Dendritic cell treated with granulocyte-macrophage colony-stimulating factor and Interleukin-4, amounts not matched to agents 40 ng/mL and 50 ng/mL, for 4 days (primary cell): ENCODE data around the gene MXRA7.

Experiments
- H3K27ac Mint-ChIP-seq: one replicate; pipeline ENCODE4 v1.8.0; 2022; ENCODE audit warnings: mild to moderate bottlenecking, mixed read lengths
- H3K27me3 Mint-ChIP-seq: one replicate; pipeline ENCODE4 v1.8.0; 2022; ENCODE audit warnings: mild to moderate bottlenecking, mixed read lengths
- H3K36me3 Mint-ChIP-seq: one replicate; pipeline ENCODE4 v1.8.0; 2022; ENCODE audit warnings: low read depth, mixed read lengths
- H3K4me1 Mint-ChIP-seq: one replicate; pipeline ENCODE4 v1.8.0; 2022; ENCODE audit warnings: low read depth, mixed read lengths
- H3K4me3 Mint-ChIP-seq: one replicate; pipeline ENCODE4 v1.8.0; 2022; ENCODE audit warnings: mild to moderate bottlenecking, moderate library complexity, mixed read lengths
- H3K9me3 Mint-ChIP-seq: one replicate; pipeline ENCODE4 v1.8.0; 2022; ENCODE audit warnings: mixed read lengths
- intact Hi-C: fragments of 100-400 bp; cut with micrococcal nuclease; formaldehyde crosslinking; loops from one replicate; pipeline ENCODE4 v1.15.0; 2022

Gene MXRA7

DNA sequence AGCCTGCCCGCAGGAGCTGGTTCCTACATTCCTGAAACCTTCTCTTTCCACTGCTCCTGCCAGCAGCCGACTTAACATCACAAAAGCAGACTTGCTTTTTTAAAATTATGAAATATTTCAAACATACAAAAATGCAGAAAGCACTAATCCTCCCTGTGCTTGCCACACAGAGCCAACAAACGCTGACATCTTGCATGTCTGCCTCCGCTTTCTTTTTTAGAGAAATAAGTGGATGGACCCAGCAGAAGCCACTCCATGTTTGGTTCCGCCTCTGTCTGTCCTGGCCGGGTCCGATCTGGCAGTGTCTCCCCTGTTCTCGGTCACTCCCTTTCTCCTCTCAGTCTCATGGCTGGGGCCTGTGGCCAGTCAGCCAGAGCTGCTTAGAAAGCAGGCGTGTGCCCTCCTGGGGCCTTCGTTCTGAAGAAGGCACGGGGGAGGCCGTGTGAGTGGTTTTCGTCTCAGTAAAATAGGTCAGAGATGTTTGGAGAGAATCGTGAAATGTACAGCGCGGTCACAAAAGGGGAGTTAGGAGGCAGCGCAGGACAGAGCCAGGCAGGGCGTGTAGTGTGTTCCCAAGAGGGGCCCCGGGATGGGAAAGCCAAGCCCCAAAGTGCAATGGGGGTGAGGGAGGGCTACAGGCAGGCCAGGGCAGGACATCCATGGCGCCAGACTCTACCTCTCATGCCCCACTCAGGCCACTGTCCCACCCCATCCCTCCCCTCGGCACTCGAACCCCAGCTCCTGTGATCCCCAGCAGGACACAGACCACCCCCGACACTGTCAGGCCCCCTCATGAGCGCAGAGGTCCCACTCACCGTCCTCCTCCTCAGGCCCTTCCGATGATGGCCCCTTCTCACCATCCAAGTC lies 23.2 kb downstream of the MXRA7 start:
- H3K36me3 Mint-ChIP-seq: peaks cover 10% of the 10 kb centered on the region
- no peak overlapping the region for H3K4me3 Mint-ChIP-seq
- H3K4me1 Mint-ChIP-seq: no peaks in the 10 kb centered on the region
- H3K27me3 Mint-ChIP-seq: peaks cover 3% of the 10 kb centered on the region
- intact Hi-C loops: no loop called here
- H3K9me3 Mint-ChIP-seq: no peaks in the 10 kb centered on the region
- no peak overlapping the region for H3K27ac Mint-ChIP-seq

DNA sequence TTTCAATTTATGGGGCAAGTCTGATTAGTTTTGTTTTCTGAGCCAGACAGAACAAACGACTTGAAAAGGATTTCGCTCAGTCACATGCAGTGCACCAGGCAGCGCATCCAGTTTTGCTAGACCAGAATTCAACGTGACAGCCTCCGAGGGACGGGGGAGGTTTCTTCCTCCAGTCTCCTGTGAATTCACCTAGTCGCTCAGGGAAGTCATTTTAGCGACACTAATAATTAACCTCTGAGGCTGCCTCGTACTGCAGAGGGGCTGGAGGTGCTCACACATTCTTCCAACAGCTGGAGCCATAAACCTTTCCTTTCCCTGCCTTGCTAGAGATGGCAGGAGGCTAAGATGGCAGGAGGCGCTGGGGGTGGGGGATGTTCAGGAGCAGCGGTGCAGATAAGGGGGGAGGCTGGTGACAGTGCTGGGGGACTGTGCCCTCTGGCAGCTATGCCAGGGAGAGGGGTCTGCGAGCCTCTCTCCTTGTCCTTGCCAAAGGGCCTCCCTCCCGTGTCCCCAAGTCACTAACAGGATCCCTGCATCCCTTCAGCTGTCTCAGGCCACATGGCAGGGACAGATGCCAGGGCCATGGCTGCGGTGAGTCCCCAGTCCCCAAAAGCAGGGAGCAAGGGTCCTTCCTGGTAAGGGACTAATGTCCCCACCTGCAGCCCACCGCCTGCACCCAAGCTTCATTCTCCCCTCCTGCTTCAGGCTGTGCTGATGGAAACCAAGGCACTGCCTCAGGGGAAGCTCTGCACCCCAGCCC lies 24.0 kb downstream of the MXRA7 start:
- peaks cover 3% of the 10 kb centered on the region for H3K27me3 Mint-ChIP-seq

DNA sequence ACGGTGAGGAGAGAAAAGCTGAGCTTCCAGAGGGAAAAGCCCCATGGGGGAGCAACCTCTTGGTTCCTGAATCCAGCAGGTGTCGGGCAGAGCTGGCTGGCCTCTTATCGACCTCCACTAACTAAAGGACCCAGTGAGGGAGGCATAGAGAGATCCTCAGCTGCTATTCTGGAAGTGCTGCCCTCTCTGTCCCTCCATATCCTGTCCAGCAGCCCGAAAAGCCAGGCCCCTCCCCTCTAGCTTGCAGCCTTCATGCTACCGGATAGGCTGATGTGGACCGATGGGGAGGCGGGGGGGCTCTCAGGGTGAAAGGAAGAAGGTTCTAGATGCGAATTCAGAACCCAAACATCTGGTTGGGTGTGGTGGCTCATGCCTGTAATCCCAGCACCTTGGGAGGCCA lies 24.9 kb downstream of the MXRA7 start:
- no peak overlapping the region for H3K27ac Mint-ChIP-seq
- intact Hi-C loops: no loop called here
- no peaks in the 10 kb centered on the region for H3K9me3 Mint-ChIP-seq
- no peak overlapping the region for H3K4me3 Mint-ChIP-seq
- H3K27me3 Mint-ChIP-seq: peaks cover 3% of the 10 kb centered on the region
- peaks cover 10% of the 10 kb centered on the region for H3K36me3 Mint-ChIP-seq
- H3K4me1 Mint-ChIP-seq: no peaks in the 10 kb centered on the region

More for the DNA sequence above, 24.0 kb downstream of the MXRA7 start:
- intact Hi-C loops: no loop called here
- peaks cover 10% of the 10 kb centered on the region for H3K36me3 Mint-ChIP-seq
- H3K4me3 Mint-ChIP-seq: no peak overlapping the region
- H3K27ac Mint-ChIP-seq: no peak overlapping the region
- H3K9me3 Mint-ChIP-seq: no peaks in the 10 kb centered on the region
- no peaks in the 10 kb centered on the region for H3K4me1 Mint-ChIP-seq

DNA sequence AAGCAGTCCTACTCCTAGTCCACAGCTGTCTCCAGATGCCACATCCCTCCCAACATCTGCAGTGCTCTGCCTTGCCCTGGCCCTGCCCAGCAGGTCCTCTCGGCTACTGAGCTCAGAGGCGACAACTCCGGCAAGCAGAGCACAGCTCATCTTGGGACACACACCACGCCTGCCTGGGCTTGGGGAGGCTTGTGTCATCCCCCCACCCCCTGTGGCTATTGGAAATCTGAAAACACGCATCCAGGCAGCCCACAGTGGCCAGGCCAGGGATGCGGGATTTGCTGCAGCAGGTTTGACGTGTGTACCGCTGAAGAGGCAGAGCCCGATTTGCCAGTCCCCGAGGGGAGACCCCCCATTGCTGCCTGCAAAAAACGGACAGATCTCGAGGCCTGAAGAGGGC lies 25.4 kb downstream of the MXRA7 start:
- H3K9me3 Mint-ChIP-seq: no peaks in the 10 kb centered on the region
- no peak overlapping the region for H3K27ac Mint-ChIP-seq
- peaks cover 10% of the 10 kb centered on the region for H3K36me3 Mint-ChIP-seq
- H3K4me3 Mint-ChIP-seq: no peak overlapping the region
- intact Hi-C loops: no loop called here
- peaks cover 3% of the 10 kb centered on the region for H3K27me3 Mint-ChIP-seq
- no peaks in the 10 kb centered on the region for H3K4me1 Mint-ChIP-seq

DNA sequence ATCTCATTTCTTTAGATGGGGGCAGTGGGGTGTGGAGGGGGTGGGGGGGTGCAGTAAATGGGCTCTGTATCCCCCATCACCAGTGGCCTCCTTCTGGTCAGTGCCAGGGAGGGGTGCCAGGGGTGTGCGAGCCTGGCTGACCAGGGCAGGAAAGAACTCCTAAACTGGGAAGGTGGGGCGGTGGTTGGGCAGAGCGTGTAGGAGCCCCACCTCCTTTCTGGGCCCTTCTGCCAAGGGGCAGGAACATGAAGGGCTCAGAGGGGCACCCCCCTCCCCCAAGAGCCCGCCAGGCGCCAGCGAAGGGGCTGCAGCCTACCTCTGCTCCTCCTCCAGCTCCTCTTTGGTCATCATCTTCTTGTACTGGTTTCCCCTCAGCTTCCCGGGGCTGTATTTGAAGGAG lies 26.0 kb downstream of the MXRA7 start:
- peaks cover 10% of the 10 kb centered on the region for H3K36me3 Mint-ChIP-seq
- H3K9me3 Mint-ChIP-seq: no peaks in the 10 kb centered on the region
- intact Hi-C loops: no loop called here
- no peak overlapping the region for H3K4me3 Mint-ChIP-seq
- no peaks in the 10 kb centered on the region for H3K4me1 Mint-ChIP-seq
- H3K27me3 Mint-ChIP-seq: peaks cover 3% of the 10 kb centered on the region
- H3K27ac Mint-ChIP-seq: no peak overlapping the region

DNA sequence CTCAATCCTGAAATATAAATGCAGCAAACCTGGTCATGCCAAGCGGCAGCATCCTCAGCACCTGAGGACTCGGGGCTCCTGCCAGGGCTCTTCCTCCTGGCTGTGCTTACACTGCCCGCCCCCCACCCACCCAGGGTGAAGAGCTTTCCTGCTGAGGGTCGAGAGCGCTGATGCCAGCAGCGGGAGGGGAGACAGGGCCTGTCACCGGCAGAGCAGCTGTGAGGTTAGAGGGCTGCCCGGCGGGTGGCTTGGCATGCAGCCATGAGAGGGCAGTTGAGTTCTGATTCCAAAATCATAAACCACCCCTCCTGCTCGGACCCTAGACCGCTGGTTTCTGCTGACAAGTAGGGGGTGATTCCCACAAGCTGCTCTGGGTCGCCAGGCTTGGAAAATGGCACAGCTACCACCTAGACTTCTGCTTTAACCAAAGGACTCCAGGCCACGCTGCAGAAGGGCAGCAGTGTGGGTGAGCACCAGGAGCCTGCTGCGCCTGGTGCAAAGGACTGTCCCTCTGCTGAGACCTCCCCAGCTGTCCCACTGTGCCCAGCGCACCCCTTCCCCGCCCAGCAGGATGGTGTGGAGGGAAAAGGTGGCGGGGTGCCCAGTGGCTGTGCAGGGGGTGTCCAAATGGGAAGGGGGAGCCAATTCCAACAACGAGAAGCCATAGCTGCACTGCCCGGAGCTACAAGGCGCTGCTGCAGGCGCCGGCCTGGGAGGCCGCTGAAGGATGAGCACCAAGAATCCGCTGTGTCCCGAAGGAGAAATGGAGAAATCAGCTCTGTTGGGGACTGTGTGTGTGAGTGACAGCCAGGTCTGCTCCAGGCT lies 26.6 kb downstream of the MXRA7 start:
- no peaks in the 10 kb centered on the region for H3K9me3 Mint-ChIP-seq

DNA sequence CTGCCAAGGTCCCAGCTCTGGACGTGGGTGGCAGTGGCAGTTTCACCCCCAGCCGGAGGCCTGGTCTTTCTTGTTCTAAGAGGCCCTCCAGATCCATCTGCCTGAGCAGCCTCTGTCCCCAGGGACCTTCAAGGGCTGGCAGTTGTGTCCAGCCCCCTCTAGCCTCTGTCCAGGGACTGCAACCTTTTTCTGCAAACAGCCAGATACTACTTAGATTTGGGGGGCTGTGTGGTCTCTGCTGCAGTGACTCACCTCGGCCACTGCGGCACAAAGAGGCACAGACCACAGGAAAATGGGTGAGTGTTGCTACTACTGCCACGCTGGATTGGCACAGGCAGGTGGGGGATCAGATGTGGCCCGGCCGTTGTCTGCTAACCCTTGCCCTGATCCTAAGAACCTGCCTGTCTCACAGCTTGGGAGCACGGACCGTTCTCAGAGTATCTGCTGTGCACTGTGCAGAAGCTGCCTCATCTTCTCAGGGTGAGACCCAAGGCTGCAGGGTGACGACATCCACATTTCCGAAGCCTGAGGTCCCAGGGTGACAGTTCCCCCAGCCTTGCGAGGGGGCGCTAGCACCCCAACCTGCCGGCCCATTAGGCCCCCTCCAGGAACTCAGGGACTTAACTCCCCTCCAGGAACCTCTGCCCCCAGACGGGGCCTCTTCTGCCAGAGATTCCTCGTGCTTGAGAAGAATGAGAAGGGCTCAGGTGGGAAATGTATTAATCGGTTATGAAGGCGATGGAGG lies 27.6 kb downstream of the MXRA7 start:
- Mint-ChIP-seq H3K9me3 (no peaks in the 10 kb centered on the region), H3K4me3 (no peak overlapping the region), H3K27ac (no peak overlapping the region), H3K4me1 (no peaks in the 10 kb centered on the region), H3K36me3 (peaks cover 9% of the 10 kb centered on the region), H3K27me3 (peaks cover 1% of the 10 kb centered on the region)
- intact Hi-C loops: no loop called here

More for the DNA sequence above, 26.6 kb downstream of the MXRA7 start:
- no peaks in the 10 kb centered on the region for H3K4me1 Mint-ChIP-seq
- peaks cover 10% of the 10 kb centered on the region for H3K36me3 Mint-ChIP-seq
- H3K4me3 Mint-ChIP-seq: no peak overlapping the region
- intact Hi-C loops: no loop called here
- H3K27ac Mint-ChIP-seq: no peak overlapping the region
- H3K27me3 Mint-ChIP-seq: peaks cover 3% of the 10 kb centered on the region

DNA sequence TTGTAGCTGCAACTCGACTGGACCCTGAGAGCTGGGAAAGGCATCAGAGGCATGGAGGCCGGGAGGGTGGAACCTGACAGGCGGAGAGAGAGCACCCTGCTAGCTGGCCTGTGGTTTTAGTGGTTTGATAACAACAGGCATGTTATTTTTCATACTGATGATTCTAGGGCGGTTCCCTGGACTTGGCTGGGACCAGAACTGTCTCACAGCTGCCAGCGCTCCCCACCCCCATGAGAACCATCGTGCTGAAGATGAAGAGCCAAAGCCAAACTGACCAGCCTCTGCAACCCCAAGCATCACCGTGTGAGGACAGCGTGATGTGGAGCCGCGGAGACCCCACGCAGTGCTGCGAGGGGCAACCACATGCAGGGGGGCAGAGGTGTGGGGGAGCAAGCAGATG lies 28.5 kb downstream of the MXRA7 start:
- H3K36me3 Mint-ChIP-seq: peaks cover under 1% of the 10 kb centered on the region
- no peak overlapping the region for H3K27ac Mint-ChIP-seq
- H3K4me1 Mint-ChIP-seq: no peaks in the 10 kb centered on the region
- H3K9me3 Mint-ChIP-seq: no peaks in the 10 kb centered on the region
- H3K4me3 Mint-ChIP-seq: no peak overlapping the region
- peaks cover 1% of the 10 kb centered on the region for H3K27me3 Mint-ChIP-seq
- intact Hi-C loops: no loop called here

DNA sequence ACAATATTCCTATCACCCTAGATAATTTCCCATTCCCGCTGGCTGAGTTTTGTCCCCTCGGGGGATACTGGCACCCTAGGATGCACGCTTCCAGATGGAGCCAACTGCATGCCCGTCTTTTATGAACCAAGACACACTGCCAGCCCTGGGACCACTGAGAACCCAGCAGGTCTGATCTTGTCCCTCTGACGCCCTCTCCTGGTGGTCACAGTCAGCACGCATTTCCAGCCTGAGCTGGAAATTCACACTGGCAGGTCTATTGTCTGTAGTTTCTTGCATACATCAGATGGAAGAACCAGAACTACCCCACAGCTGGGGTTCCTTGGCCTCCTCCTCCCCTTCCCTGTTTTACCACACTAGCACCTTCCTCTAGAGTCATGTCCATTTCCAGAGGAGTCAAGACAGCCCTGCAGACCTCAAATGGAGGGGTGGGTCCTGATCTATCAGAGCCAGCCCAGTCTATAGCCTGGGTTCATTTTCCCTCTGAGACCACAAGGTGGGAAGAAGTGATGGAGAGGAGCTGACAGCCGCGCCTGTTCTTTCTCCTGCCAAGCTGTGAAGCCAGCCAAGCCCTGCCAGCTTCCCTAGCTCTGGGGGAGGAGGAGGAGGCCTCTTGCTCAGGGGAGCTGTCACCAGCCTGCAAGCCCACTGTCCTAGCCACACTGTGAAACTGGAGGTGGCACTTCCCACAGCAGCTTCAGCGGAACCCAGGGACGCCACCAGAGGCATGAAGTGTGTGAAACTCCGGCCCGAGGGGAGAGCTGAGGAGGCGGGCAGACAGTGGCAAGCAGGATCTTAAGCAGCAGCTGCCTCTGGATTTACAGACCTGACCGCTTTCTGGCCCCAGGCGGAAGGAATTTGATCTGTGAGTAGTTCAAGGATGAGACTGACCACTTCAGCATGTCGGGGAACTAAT lies 29.3 kb downstream of the MXRA7 start:
- Mint-ChIP-seq H3K4me3 (no peak overlapping the region), H3K36me3 (no peaks in the 10 kb centered on the region), H3K27ac (no peak overlapping the region), H3K9me3 (no peaks in the 10 kb centered on the region), H3K27me3 (peaks cover 1% of the 10 kb centered on the region), H3K4me1 (no peaks in the 10 kb centered on the region)
- intact Hi-C loops: loop anchor here (1.0 kb wide), 1 partner anchor 158 kb away; no protein-coding TSS in a partner anchor

DNA sequence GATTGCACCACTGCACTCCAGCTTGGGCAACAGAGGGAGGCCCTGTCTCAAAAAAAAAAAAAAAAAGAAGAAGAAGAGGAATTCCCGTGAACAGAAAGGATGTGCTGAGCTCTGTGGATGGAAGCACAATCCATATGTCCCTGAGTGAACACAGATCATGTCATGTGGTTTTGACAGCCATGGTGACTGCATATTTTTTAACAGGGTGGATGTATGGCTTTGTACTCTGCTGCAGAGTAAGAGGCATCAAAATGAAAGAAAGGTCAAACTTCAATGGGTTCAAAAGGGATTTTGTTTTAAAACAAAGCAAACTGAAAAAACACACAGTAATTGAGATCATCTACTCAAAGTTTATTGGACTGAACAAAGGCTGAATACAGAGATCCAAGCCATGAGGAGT lies 31.5 kb downstream of the MXRA7 start:
- Mint-ChIP-seq H3K4me3 (no peak overlapping the region), H3K36me3 (no peaks in the 10 kb centered on the region), H3K27me3 (no peaks in the 10 kb centered on the region), H3K4me1 (no peaks in the 10 kb centered on the region), H3K27ac (no peak overlapping the region), H3K9me3 (no peaks in the 10 kb centered on the region)
- intact Hi-C loops: no loop called here

DNA sequence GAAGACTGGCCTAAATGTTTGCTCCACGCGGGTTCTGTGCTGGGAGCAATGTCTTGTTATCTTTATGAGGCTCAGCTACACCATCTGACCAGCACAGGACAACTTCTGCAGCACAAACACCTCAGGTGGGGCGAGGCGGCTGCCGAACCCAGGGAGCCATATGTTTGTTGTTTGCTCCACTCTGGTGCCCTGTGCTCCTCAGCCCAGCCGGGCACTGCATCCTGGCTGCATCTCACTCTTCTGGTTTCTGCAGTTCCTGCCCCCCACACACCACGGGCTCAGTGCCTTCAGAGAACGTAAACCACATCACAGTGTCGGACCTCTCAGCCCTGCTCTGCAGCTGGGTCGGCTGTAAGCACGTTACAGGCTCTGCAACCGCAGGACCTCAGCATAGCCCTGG lies 32.4 kb downstream of the MXRA7 start:
- no peak overlapping the region for H3K27ac Mint-ChIP-seq
- no peaks in the 10 kb centered on the region for H3K27me3 Mint-ChIP-seq
- intact Hi-C loops: no loop called here
- no peaks in the 10 kb centered on the region for H3K9me3 Mint-ChIP-seq
- no peaks in the 10 kb centered on the region for H3K4me1 Mint-ChIP-seq
- H3K4me3 Mint-ChIP-seq: no peak overlapping the region
- H3K36me3 Mint-ChIP-seq: no peaks in the 10 kb centered on the region

DNA sequence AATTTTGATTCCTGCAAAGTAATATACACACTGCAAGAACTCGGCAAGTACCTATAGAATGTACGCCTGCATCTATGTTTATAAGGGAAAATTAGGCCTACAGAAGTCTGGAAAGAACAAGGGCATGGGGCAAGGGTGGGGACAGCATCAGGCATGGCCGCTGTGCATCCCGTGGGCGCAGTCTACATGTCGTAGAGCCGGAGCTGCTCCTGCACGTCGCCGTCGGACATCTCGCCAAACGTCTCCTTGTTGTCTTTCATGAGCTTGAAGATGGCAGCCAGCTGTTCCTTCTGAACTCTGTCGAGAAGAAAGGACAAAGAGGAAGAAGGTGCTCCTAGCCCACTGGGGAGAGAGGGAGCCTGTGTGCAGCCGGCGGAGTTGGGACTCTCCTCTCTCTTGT lies 33.4 kb downstream of the MXRA7 start:
- Mint-ChIP-seq H3K27me3 (no peaks in the 10 kb centered on the region), H3K4me3 (no peak overlapping the region), H3K36me3 (no peaks in the 10 kb centered on the region), H3K9me3 (no peaks in the 10 kb centered on the region), H3K4me1 (peaks cover 8% of the 10 kb centered on the region), H3K27ac (no peak overlapping the region)
- intact Hi-C loops: no loop called here
